Forelimb muscle (tissue), 1 donor: ENCODE data around the gene SHQ1. TPM values are rescaled to one million over a fixed set of nuclear protein-coding genes. Genes with fewer than 3 reads are reported as not detected.

Source experiments
- DNase-seq: peaks from one replicate; pipeline ENCODE4 v3.0.0-alpha.2; 2013; ENCODE audit warnings: low read depth
- polyA plus RNA-seq: library from polyadenylated mRNA; unstranded; fragments of 120-200 nt; gene quantifications from one replicate; pipeline ENCODE4 v1.2.1, GENCODE V29; 2013; ENCODE audit not compliant: insufficient read length

The SHQ1 gene
- polyA plus RNA-seq, 1 donor: 12.4 TPM

DNA sequence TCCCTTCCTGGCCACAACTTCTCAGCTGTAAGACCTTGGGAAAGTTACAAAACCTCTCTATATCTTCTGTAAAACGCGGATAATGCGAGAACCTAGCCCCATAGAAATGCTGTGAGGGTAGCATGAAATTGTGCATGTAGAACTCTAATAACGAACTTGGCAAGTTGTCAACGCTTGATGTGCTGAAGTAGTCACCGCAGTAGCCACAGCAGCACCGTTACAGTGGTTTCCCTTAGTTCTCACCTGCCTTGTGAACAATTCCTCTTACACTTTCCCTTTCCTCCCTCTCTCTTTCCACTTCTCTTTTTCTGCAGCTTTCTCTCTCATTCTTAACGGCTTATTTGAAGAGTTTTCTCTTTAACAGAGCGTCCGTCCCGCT, 447 bp upstream of the SHQ1 start:
- no peak for DNase-seq

GRCh38 chr3:72847282-72847681, 963 bp downstream of the SHQ1 start:
- DNase-seq: no peak

DNA sequence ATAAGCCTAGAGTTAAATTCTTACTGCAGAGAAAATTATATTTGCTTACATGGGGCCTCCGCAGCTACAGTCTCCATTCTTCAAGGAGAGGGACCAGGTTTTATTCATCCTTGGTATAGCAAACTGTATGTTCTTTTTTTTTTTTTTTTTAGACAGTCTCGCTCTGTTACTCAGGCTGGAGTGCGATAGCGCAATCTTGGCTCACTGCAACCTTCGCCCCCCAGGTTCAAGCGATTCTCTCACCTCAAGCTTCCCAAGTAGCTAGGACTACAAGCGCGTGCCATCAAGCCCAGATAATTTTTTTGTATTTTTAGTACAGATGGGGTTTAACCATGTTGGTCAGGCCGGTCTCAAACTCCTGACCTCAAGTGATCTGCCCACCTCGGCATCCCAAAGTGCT, 2.1 kb downstream of the SHQ1 start:
- no peak for DNase-seq

GRCh38 chr3:72844436-72844993, 3.7 kb downstream of the SHQ1 start:
- DNase-seq: no peak

DNA sequence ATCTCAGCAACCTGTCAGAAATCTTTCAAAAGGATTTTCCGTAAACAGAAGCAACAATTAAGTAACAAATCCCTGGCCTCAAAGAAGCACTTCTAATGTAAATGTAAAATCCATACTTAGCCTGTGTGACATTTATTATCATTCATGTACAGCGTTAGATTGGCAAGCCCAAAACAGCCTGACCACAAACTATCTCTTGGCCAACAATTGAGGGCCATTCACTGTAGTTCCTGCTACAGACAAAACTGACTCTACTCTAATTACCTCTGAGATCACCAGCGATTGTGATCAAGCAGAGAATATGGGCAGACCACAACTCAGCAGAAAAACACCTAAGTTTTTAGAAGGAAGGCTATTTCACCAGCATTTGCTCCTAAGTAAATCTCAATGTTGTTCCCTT, 9.2 kb downstream of the SHQ1 start:
- DNase-seq: no peak

- no peak for DNase-seq
Measured at GRCh38 chr3:72836923-72837322, 11.3 kb downstream of the SHQ1 start.

GRCh38 chr3:72836416-72836815, 11.8 kb downstream of the SHQ1 start:
- DNase-seq: no peak

- no peak for DNase-seq
Measured at GRCh38 chr3:72830452-72831223, 17.6 kb downstream of the SHQ1 start.

- no peak for DNase-seq
Measured at GRCh38 chr3:72829701-72830100, 18.5 kb downstream of the SHQ1 start.

GRCh38 chr3:72821161-72821781, 27.0 kb downstream of the SHQ1 start:
- no peak for DNase-seq

- DNase-seq: peak; percentile 67
Measured at GRCh38 chr3:72820415-72820814, 27.8 kb downstream of the SHQ1 start.

DNA sequence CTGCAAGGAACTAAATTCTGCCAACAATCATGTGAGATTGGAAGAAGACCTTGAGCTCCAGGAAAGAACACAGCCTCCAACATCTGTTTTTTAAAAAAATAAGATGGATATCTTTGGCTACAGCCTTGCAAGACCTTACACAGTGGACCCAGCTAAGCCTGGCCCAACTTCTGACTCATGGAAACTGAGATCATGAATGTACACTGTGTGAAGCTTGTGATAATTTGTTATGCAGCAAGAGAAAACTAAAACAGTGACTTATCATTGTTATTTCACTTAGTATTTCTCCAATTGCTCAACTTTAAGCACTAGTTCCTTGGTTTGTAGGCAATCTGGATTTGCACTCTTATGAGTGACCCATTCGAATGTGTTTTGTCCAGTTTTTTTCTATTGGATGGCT, 29.3 kb downstream of the SHQ1 start:
- no peak for DNase-seq

GRCh38 chr3:72818092-72818773, 30.0 kb downstream of the SHQ1 start:
- DNase-seq: no peak

DNA sequence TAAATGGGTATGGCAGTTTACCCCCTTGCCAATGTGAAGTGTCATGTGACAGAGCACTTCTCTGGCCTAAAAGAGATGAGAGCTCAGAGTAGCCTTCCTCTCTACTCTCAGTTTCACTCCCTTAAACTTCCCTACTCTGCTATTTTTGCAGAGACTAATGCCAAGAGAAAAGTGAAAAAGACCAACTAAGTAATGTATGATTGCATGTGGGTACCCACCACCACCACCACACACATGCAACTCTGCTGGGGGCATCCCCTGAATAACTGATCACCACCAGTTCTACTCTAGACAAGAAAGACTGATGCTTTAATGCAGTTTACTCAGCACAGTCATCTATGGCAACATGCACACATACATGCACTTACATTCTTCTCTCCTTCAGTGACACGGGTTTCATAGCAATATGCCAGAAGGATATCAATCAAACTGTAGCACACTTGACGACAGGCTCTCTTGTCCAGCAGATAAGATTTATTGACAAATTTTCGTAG, 31.3 kb downstream of the SHQ1 start:
- DNase-seq: no peak

DNA sequence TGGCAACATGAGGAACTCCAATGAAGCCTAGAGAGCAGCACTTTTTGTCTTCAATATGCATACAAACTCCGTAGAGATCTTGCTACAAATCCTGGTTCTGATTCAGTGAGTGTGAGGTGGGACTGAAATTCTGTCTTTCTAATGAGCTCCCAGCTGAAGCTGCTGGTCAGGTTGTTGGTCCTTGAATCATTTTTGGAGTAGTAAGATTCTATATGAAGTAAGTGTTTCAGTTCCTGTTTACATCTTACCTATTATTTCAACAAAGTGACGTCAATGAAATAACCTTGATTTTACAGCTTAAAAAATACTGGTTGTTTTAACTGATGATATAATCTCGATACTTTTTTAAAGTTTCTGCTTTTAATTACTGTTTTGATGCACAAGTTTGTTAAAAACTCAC, 33.9 kb downstream of the SHQ1 start:
- no peak for DNase-seq

DNA sequence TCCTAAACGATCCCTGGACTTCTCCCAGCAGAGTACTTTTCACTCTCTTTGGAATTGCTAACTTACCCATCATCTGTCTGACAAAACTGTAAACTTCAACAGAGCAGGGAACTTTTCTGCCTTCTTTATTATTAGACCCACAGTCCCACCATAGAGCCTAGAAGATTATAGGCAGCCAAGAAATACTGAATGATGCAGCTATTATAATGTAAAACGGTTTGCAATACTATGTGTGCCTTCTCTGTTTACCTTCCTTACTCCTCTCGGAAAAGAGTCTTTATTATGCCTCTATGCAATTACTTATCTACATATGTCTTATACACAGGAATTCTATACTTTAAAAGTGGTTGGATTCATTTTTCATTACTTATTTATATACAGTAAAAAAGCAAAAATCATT, 36.0 kb downstream of the SHQ1 start:
- no peak for DNase-seq

GRCh38 chr3:72811571-72811970, 36.7 kb downstream of the SHQ1 start:
- DNase-seq: no peak

GRCh38 chr3:72810659-72811434, 37.4 kb downstream of the SHQ1 start:
- no peak for DNase-seq

- DNase-seq: no peak
Measured at GRCh38 chr3:72810063-72810462, 38.2 kb downstream of the SHQ1 start.

GRCh38 chr3:72804361-72804760, 43.9 kb downstream of the SHQ1 start:
- no peak for DNase-seq

- no peak for DNase-seq
Measured at GRCh38 chr3:72803573-72803972, 44.7 kb downstream of the SHQ1 start.

- no peak for DNase-seq
Measured at GRCh38 chr3:72802001-72802400, 46.2 kb downstream of the SHQ1 start.
